Natural killer cell treated with Interleukin-12 subunit alpha and Interleukin-12 subunit beta and Interleukin-15 and Interleukin-18, amount 100 ng/mL, for 72 hours (primary cell): ENCODE results near the gene TOMM20. TPM values are rescaled to one million over a fixed set of nuclear protein-coding genes. Genes with fewer than 3 reads are reported as not detected.
"Not testable (repeated sequence)": the region's sequence is repeated elsewhere in the genome, so short reads cannot be mapped to it uniquely, and the experiment has no call there.

Experiments
- ATAC-seq, 2 donors: fragments of 150-1000 bp; cut with Tn5 transposase in 1 of 2; sonication (Bioruptor Pico), chemical (Tn5 transposase) in 1 of 2; 2 replicates each; pipeline ENCODE4 v1.10.0; 2021
- DNase-seq: peaks from one replicate; pipeline ENCODE4 v3.0.0; 2022; ENCODE audit warnings: low spot score
- H3K27ac Mint-ChIP-seq, 2 donors: 1 replicate in 1 of 2; 2 replicates in 1 of 2; pipeline ENCODE4 v1.8.0; 2022; ENCODE audit warnings: mixed read lengths in 2 of 2, mild to moderate bottlenecking in 1 of 2, moderate library complexity in 1 of 2
- H3K27me3 Mint-ChIP-seq, 2 donors: 1 replicate in 1 of 2; 2 replicates in 1 of 2; pipeline ENCODE4 v1.8.0; 2022; ENCODE audit warnings: mixed read lengths in 2 of 2
- H3K36me3 Mint-ChIP-seq: one replicate; pipeline ENCODE4 v1.8.0; 2022; ENCODE audit warnings: mixed read lengths
- H3K4me1 Mint-ChIP-seq, 2 donors: 1 replicate in 1 of 2; 2 replicates in 1 of 2; pipeline ENCODE4 v1.8.0; 2022; ENCODE audit warnings: low read depth in 2 of 2, mixed read lengths in 2 of 2, mild to moderate bottlenecking in 1 of 2
- H3K4me3 Mint-ChIP-seq: one replicate; pipeline ENCODE4 v1.8.0; 2022; ENCODE audit warnings: mixed read lengths
- H3K9me3 Mint-ChIP-seq: 2 replicates; pipeline ENCODE4 v1.8.0; 2022; ENCODE audit warnings: mixed read lengths
- total RNA-seq, 2 donors: library from RNA; stranded (reverse); gene quantifications; one replicate each; pipeline ENCODE4 v1.2.3, GENCODE V29; 2022

The TOMM20 gene
- total RNA-seq = 10 to 100 TPM; 85.7 to 89.6 TPM

- Mint-ChIP-seq H3K27ac (peak within 1 kb of the TSS; percentile 98 to 100), H3K4me1 (peaks cover 36 to 43% of the 10 kb centered on the region in 2 donors), H3K36me3 (peaks cover 15% of the 10 kb centered on the region), H3K27me3 (no peaks in the 10 kb centered on the region), H3K4me3 (peak within 1 kb of the TSS; percentile 97), H3K9me3 (no peaks in the 10 kb centered on the region)
- DNase-seq = peak; percentile 97
- peak; percentile 98 for ATAC-seq
Observed at GRCh38 chr1:235128456-235129328, at the start of gene TOMM20. TSS of gene TOMM20 (minus strand) at chr1:235128837. CDS start at chr1:235128715, 122 bp downstream.

DNA sequence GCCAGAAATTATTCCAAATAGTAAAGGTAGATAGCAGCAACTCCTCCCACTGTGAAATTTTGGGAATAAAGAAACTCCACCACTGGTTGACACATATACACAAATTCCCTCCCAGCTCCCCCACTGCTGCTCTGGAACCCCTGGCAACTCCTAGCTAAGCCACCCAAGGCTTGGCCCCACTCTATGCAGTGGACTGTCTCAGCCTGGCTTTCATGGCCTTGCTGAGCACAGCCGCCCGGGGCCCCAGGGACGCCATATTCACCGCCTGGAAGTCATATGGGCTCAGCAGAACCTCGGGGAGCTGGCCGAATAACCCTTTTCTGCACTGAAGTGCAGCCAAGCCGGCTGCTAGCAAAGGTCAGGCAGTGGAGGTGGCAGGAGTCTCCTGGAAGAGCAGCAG lies 47.8 kb upstream of the TOMM20 start:
- Mint-ChIP-seq H3K9me3 (no peaks in the 10 kb centered on the region), H3K36me3 (peaks cover 12% of the 10 kb centered on the region), H3K4me3 (no peak overlapping the region), H3K27ac (no peak overlapping the region), H3K27me3 (no peaks in the 10 kb centered on the region), H3K4me1 (peaks cover 0 to 3% of the 10 kb centered on the region in 2 donors)
- ATAC-seq (no peak), DNase-seq (no peak)

GRCh38 chr1:235169986-235170385 lies 41.3 kb upstream of the TOMM20 start:
- Mint-ChIP-seq H3K27me3 (no peaks in the 10 kb centered on the region), H3K9me3 (no peaks in the 10 kb centered on the region), H3K4me3 (no peak overlapping the region), H3K36me3 (peaks cover 6% of the 10 kb centered on the region), H3K4me1 (no peaks in the 10 kb centered on the region), H3K27ac (no peak overlapping the region)
- DNase-seq (no peak), ATAC-seq (no peak)

DNA sequence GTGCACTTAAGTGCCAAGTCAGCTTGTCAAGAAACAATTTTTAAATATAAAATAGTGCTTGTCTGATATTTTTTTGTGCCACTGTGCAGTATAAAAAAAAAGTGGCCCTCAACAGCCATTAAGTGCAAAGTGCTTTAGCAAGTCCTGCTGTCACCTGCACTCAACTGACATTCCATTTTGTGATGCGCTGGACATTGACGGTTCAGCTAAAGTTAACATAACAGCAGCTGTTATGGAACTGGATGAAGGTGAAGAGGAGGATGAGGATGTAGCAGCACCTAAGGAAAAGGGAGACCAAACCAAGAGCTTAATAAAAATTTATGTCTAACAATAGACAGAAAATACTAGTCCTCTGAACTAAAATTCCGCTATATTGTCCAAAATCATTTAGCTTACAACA lies 39.7 kb upstream of the TOMM20 start:
- H3K27me3 Mint-ChIP-seq = no peaks in the 10 kb centered on the region
- peak overlapping the region in 1 of 2 donors; percentile 39 for H3K27ac Mint-ChIP-seq
- ATAC-seq (no peak), DNase-seq (no peak)
- no peak overlapping the region for H3K4me3 Mint-ChIP-seq
- peaks cover 6% of the 10 kb centered on the region for H3K36me3 Mint-ChIP-seq
- H3K4me1 Mint-ChIP-seq = no peaks in the 10 kb centered on the region
- no peaks in the 10 kb centered on the region for H3K9me3 Mint-ChIP-seq

GRCh38 chr1:235161685-235162327 lies 33.2 kb upstream of the TOMM20 start:
- H3K27me3 Mint-ChIP-seq = no peaks in the 10 kb centered on the region
- no peak for DNase-seq
- H3K4me1 Mint-ChIP-seq = peaks cover 16 to 17% of the 10 kb centered on the region in 2 donors
- H3K27ac Mint-ChIP-seq = peak overlapping the region; percentile 93 to 97
- H3K4me3 Mint-ChIP-seq = peak overlapping the region; percentile 92
- no peaks in the 10 kb centered on the region for H3K9me3 Mint-ChIP-seq
- no peak for ATAC-seq
- peaks cover 7% of the 10 kb centered on the region for H3K36me3 Mint-ChIP-seq

- DNase-seq (peak; percentile 95), ATAC-seq (peak; percentile 96 to 97)
- Mint-ChIP-seq H3K27me3 (no peaks in the 10 kb centered on the region), H3K4me3 (peak within 1 kb of the TSS; percentile 92), H3K9me3 (no peaks in the 10 kb centered on the region), H3K36me3 (peaks cover 7% of the 10 kb centered on the region), H3K27ac (peak within 1 kb of the TSS; percentile 93 to 97), H3K4me1 (peaks cover 16 to 17% of the 10 kb centered on the region in 2 donors)
Observed at GRCh38 chr1:235160957-235161684, 32.5 kb upstream of the TOMM20 start, which contains the start of gene RBM34. TSS of gene RBM34 (minus strand) at chr1:235161250. CDS start at chr1:235161226, 24 bp downstream.

DNA sequence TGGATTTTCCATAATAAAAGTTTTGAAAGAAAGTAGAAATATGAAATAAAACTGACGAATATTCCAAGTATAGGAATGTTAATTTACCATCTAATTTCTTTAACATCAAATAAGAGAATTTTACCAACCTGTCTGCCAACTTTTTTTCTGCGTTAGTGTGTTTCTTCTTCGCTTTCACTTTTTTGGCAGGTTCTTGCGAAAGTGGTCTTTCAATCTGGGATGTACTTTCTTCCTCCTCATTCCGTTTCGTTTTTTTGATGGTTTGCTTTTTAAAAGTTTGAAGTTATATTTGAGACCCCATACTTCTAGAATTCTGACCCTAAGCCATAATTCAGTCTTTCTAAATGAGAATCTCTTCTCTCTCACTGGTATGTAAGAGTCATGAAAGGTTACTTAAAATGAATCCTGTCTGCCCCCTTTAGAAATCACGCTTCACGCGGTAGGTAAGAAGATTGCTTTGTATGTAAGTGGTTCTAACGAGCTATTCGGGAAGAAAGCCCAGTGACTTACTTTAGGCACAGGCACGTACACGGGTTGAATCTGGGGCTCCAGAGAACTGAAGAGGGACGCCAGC lies 31.8 kb upstream of the TOMM20 start:
- Mint-ChIP-seq H3K27me3 (no peaks in the 10 kb centered on the region), H3K36me3 (peaks cover 7% of the 10 kb centered on the region)
- DNase-seq = no peak

GRCh38 chr1:235159930-235160329 lies 31.3 kb upstream of the TOMM20 start:
- H3K36me3 Mint-ChIP-seq, ATAC-seq, H3K9me3 Mint-ChIP-seq, H3K27me3 Mint-ChIP-seq, DNase-seq: not testable (repeated sequence)
- Mint-ChIP-seq H3K4me3 (peak overlapping the region; percentile 92), H3K4me1 (peaks cover 16 to 17% of the 10 kb centered on the region in 2 donors), H3K27ac (peak overlapping the region; percentile 93 to 97)

More for the DNA sequence above, 31.8 kb upstream of the TOMM20 start:
- no peaks in the 10 kb centered on the region for H3K9me3 Mint-ChIP-seq
- peaks cover 16 to 17% of the 10 kb centered on the region in 2 donors for H3K4me1 Mint-ChIP-seq
- peak; percentile 61 for ATAC-seq
- H3K27ac Mint-ChIP-seq = peak overlapping the region; percentile 93 to 97
- H3K4me3 Mint-ChIP-seq = peak overlapping the region; percentile 92

GRCh38 chr1:235159284-235159683 lies 30.6 kb upstream of the TOMM20 start:
- Mint-ChIP-seq H3K4me3 (peak overlapping the region; percentile 92), H3K27ac (peak overlapping the region in 1 of 2 donors; percentile 93), H3K4me1 (peaks cover 17 to 18% of the 10 kb centered on the region in 2 donors), H3K36me3 (peaks cover 14% of the 10 kb centered on the region)
- not testable (repeated sequence) for DNase-seq, ATAC-seq, H3K27me3 Mint-ChIP-seq, H3K9me3 Mint-ChIP-seq

DNA sequence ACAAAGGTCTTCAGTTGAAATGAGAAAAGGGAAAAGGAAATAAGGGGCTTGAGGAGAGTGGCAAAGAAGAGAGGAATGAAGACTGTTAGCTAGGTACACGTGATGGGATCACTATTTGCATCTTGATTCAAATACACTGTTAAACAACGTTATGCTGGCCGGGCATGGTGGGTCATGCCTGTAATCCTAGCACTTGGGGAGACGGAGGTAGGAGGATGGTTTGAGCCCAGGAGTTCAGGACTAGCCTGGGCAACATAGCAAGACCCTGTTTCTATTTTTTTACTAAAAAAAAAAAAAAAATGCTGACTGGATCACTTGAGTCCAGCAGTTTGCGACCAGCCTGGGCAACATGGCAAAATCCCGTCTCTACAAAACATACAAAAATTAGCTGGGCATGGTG lies 30.0 kb upstream of the TOMM20 start:
- no peak for DNase-seq
- Mint-ChIP-seq H3K4me1 (peaks cover 17 to 19% of the 10 kb centered on the region in 2 donors), H3K36me3 (peaks cover 16% of the 10 kb centered on the region), H3K4me3 (no peak overlapping the region), H3K27me3 (no peaks in the 10 kb centered on the region), H3K27ac (no peak overlapping the region), H3K9me3 (no peaks in the 10 kb centered on the region)
- no peak for ATAC-seq

DNA sequence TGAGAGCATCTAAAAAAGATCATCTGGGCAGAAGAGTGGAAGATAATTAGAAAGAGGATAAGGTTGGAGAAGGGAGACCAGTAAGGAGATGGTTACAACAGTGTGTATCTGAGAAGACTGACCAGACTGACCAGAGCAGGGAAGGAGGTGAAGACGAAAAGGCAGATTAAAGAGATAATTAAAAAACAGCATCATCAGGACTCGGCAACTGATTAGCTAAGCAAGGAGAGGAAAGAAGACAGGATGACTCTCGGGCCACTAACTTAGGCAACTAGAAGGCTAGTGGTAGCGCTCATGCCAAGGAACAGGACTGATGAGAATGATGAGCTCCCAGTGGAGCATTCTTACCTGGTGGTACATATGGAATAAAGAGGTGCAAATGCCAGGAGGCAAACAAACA lies 28.5 kb upstream of the TOMM20 start:
- no peak for ATAC-seq

GRCh38 chr1:235156740-235157139 lies 28.1 kb upstream of the TOMM20 start:
- no peak for DNase-seq
- ATAC-seq = no peak
- Mint-ChIP-seq H3K27ac (no peak overlapping the region), H3K4me1 (peaks cover 14% of the 10 kb centered on the region in 2 donors), H3K4me3 (no peak overlapping the region), H3K27me3 (no peaks in the 10 kb centered on the region), H3K36me3 (peaks cover 16% of the 10 kb centered on the region), H3K9me3 (no peaks in the 10 kb centered on the region)

More for the DNA sequence above, 28.5 kb upstream of the TOMM20 start:
- H3K27ac Mint-ChIP-seq = no peak overlapping the region
- DNase-seq = no peak
- H3K9me3 Mint-ChIP-seq = no peaks in the 10 kb centered on the region
- H3K27me3 Mint-ChIP-seq = no peaks in the 10 kb centered on the region
- H3K4me3 Mint-ChIP-seq = no peak overlapping the region
- peaks cover 16% of the 10 kb centered on the region for H3K36me3 Mint-ChIP-seq
- H3K4me1 Mint-ChIP-seq = peaks cover 16 to 17% of the 10 kb centered on the region in 2 donors

- no peak for ATAC-seq
Observed at GRCh38 chr1:235156265-235156664, 27.6 kb upstream of the TOMM20 start.

More at GRCh38 chr1:235156265-235156664, 27.6 kb upstream of the TOMM20 start:
- H3K4me3 Mint-ChIP-seq = no peak overlapping the region
- peak overlapping the region in 1 of 2 donors; percentile 32 for H3K27ac Mint-ChIP-seq
- H3K27me3 Mint-ChIP-seq = no peaks in the 10 kb centered on the region
- peaks cover 14% of the 10 kb centered on the region in 2 donors for H3K4me1 Mint-ChIP-seq
- DNase-seq = no peak
- peaks cover 19% of the 10 kb centered on the region for H3K36me3 Mint-ChIP-seq
- H3K9me3 Mint-ChIP-seq = no peaks in the 10 kb centered on the region
